Thyroid gland (tissue), 4 donors: ENCODE results near the gene HAO1.

ENCODE experiments used
- CTCF ChIP-seq, 6 experiments: fragments of 200-600 bp in 3 of 6; fragments of 450-650 bp in 3 of 6; sonication (generic) in 3 of 6; IDR thresholded peaks; one replicate each; pipeline ENCODE4 v1.5.1; 2016 to 2019; ENCODE audit warnings: antibody characterized with exemption in 6 of 6, mild to moderate bottlenecking in 2 of 6, inconsistent platforms in 1 of 6, moderate library complexity in 1 of 6
- POLR2A ChIP-seq, 2 donors: fragments of 450-650 bp; IDR thresholded peaks; one replicate each; pipeline ENCODE4 v1.6.1; 2017; ENCODE audit warnings: antibody characterized with exemption in 2 of 2, mild to moderate bottlenecking in 2 of 2, moderate library complexity in 1 of 2

- TF ChIP-seq CTCF (IDR thresholded peaks at IDR 0.05): no peak
- TF ChIP-seq POLR2A (IDR thresholded peaks at IDR 0.05): no peak
Observed at GRCh38 chr20:7855545-7855944, 84.7 kb downstream of the HAO1 start.
